ENCODE measurements around the gene APBB2. TPM values are rescaled to one million over a fixed set of nuclear protein-coding genes. Genes with fewer than 3 reads are reported as not detected.

The APBB2 gene
- total and polyA plus RNA-seq, 2 of the 4 experiments (the other 2 are of a cell fraction) = 47.9 to 75.5 TPM

DNA sequence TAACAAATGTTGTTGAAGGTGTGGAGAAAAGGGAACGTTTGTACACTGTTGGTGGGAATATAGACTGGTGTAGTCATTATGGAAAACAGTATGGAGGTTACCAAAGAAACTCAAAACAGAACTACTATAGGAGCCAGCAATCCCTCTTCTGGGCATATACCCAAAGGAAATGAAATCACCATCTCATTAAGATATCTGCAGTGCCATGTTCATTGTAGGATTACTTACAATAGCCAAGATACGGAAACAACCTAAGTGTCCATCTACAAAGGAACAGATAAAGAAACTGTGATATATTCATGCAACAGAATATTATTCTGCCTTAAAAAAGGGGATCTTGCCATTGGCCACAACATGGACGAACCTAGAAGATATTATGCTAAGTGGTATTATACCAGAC, 22.2 kb downstream of the APBB2 start:
- Histone ChIP-seq H3K9me3 (ENCODE audit: control insufficient read depth, insufficient read depth, low read length) (no peaks in the 10 kb centered on the region), H4K8ac (ENCODE audit: low read depth in 2 of 2, low read length in 2 of 2) (no peak overlapping the region), H3K4me1 (ENCODE audit: control insufficient read depth, insufficient read depth, low read length) (peaks cover 7% of the 10 kb centered on the region), H2AFZ (replicated peaks; ENCODE audit: low read length, poor library complexity) (no peak overlapping the region), H2BK5ac (ENCODE audit: low read depth, low read length, poor library complexity, severe bottlenecking) (no peak overlapping the region), H3K14ac (replicated peaks; ENCODE audit: low read depth, low read length) (no peak overlapping the region), H3K4ac (ENCODE audit: low read depth, low read length) (no peak overlapping the region), H3K9me1 (ENCODE audit: insufficient read depth, low read length) (peaks cover 3% of the 10 kb centered on the region; the same call in 1 of the 2 replicates), H4K5ac (ENCODE audit: low read depth, low read length) (no peak overlapping the region), H3K27ac (ENCODE audit: insufficient read depth, low read length) (no peak overlapping the region), H3K56ac (ENCODE audit: extremely low read depth, insufficient read depth, low read length) (no peak overlapping the region), H3K4me2 (ENCODE audit: low read depth, low read length) (no peak overlapping the region), H3K9ac (ENCODE audit: low read depth, low read length) (no peak overlapping the region), H2AK9ac (replicated peaks; ENCODE audit: low read depth, low read length, poor library complexity) (no peak overlapping the region), H3K36me3 (ENCODE audit: control insufficient read depth, insufficient read depth, low read length) (no peaks in the 10 kb centered on the region), H2BK120ac (ENCODE audit: low read depth, low read length) (no peak overlapping the region), H4K20me1 (ENCODE audit: insufficient read depth, low read length) (peaks cover 14% of the 10 kb centered on the region; the same call in 1 of the 2 replicates), H3K23ac (ENCODE audit: low read depth, low read length) (no peak overlapping the region), H2BK15ac (ENCODE audit: low read depth, low read length) (no peak overlapping the region), H3K79me1 (ENCODE audit: low read depth in 1 of 2, low read length in 2 of 2) (peaks cover 39 to 62% of the 10 kb centered on the region in 2 experiments), H3K18ac (ENCODE audit: low read depth, low read length) (no peak overlapping the region), H4K91ac (ENCODE audit: insufficient read depth, low read depth, low read length) (no peak overlapping the region), H3K27me3 (ENCODE audit: control insufficient read depth, insufficient read depth, low read length) (no peaks in the 10 kb centered on the region), H2BK20ac (ENCODE audit: low read depth, low read length) (no peak overlapping the region), H2AK5ac (ENCODE audit: low read depth, low read length) (no peak overlapping the region), H3K4me3 (ENCODE audit: insufficient read depth, low read depth, low read length) (no peak overlapping the region)
- no CpG with 5 or more reads among the region's 3 CpGs for WGBS, 2 experiments (ENCODE audit: extremely low coverage in 2 of 2, insufficient read length in 1 of 2)
- no peak for TF ChIP-seq RAD21 (IDR thresholded peaks at IDR 0.05; ENCODE audit: low read length)
- TF ChIP-seq POLR2A (IDR thresholded peaks at IDR 0.05; ENCODE audit: low read depth, low read length) = no peak
- no peak for TF ChIP-seq MXI1 (IDR thresholded peaks at IDR 0.05; ENCODE audit: borderline replicate concordance, low read depth, low read length)
- no peak for TF ChIP-seq ELK1 (IDR thresholded peaks at IDR 0.05; ENCODE audit: borderline replicate concordance, low read depth, low read length)
- TF ChIP-seq RCOR1 (IDR thresholded peaks at IDR 0.05; ENCODE audit: insufficient replicate concordance, low read length) = no peak
- no peak for TF ChIP-seq CHD1 (IDR thresholded peaks at IDR 0.05; ENCODE audit: low read depth, low read length)
- TF ChIP-seq, protein P1, sequence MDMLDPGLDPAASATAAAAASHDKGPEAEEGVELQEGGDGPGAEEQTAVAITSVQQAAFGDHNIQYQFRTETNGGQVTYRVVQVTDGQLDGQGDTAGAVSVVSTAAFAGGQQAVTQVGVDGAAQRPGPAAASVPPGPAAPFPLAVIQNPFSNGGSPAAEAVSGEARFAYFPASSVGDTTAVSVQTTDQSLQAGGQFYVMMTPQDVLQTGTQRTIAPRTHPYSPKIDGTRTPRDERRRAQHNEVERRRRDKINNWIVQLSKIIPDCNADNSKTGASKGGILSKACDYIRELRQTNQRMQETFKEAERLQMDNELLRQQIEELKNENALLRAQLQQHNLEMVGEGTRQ (IDR thresholded peaks at IDR 0.05; ENCODE audit: low read depth, low read length) = no peak
- TF ChIP-seq SMC3 (IDR thresholded peaks at IDR 0.05; ENCODE audit: low read depth, low read length) = no peak
- TF ChIP-seq BHLHE40 (IDR thresholded peaks at IDR 0.05; ENCODE audit: low read depth, low read length) = no peak
- no peak for TF ChIP-seq RFX5 (IDR thresholded peaks at IDR 0.05; ENCODE audit: low read depth, low read length)
- no peak for TF ChIP-seq MAZ (IDR thresholded peaks at IDR 0.05; ENCODE audit: borderline replicate concordance, low read depth, low read length)
- TF ChIP-seq CEBPB (IDR thresholded peaks at IDR 0.05; ENCODE audit: low read depth, low read length) = no peak
- no peak for TF ChIP-seq CTCF (conservative IDR thresholded peaks at IDR 0.05; ENCODE audit: low read depth, low read length)
- no peak for TF ChIP-seq NFE2L2 (IDR thresholded peaks at IDR 0.05; ENCODE audit: low read depth, low read length)
- no peak for TF ChIP-seq MAFK (IDR thresholded peaks at IDR 0.05; ENCODE audit: low read depth, low read length)
- no peak for TF ChIP-seq FOS (IDR thresholded peaks at IDR 0.05; ENCODE audit: low read depth, low read length)
- dilution Hi-C loops (cut with HindIII; ENCODE audit: low sequenced_read_pairs, unreplicated experiment) (no loop called here), in situ Hi-C loops (cut with MboI; ENCODE audit: low sequenced_read_pairs) (no loop called here), intact Hi-C loops (cut with micrococcal nuclease) (no loop called here)
- DNase-seq (peak; percentile 33), ATAC-seq (ENCODE audit: low read depth) (no peak)
- POLR2A ChIA-PET (ENCODE audit: unreplicated experiment) = no interaction called here
- CTCF ChIA-PET = no interaction called here
- no TSS peak for BruUV-seq (replicated peaks)

Data from IMR-90 (cell line).